GM19467 (cell line): ENCODE measurements around the gene RNPS1.

Experiments
- ATAC-seq: cut with Tn5 transposase; IDR thresholded peaks from one replicate; pipeline ENCODE4 v1.9.1; 2021; ENCODE audit warnings: mild to moderate bottlenecking, moderate library complexity; ENCODE audit not compliant: unreplicated experiment

RNPS1 gene

DNA sequence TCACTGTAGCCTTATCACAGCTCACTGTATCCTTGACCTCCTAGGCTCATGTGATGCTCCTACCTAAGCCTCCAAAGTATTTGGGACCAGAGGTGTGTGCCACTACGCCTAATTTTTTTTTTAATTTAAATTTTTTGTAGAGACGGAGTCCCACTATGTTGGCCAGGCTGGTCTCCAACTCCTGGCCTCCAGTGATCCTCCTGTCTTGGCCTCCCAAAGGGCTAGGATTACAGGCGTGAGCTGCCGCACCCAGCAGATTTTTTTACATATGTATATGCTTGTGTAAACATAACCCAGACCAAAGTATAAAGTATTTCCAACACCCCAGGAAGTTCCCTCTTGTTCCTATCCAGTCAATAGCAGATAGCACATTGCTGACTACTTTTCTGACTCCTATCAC is 51.6 kb downstream of the RNPS1 start:
- ATAC-seq = no peak

DNA sequence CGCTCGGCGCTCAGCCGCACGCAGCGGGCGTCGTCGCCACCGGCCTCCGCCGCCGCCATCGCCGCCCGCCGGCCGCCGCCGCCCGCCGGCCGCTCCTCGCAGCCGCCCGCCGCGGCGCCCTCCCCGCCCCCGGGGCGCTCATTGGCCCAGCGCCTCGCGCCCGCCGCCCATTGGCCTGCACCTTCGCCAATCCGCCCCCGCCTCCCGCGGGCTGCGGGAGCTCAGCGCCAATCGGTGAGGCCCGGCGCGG is 53.3 kb downstream of the RNPS1 start, which contains the start of gene PGP:
PGP (minus strand) TSS at position 122 of the 250 bp plus-strand sequence; CDS start at position 59, 63 bp downstream.
- ATAC-seq = peak; percentile 83

DNA sequence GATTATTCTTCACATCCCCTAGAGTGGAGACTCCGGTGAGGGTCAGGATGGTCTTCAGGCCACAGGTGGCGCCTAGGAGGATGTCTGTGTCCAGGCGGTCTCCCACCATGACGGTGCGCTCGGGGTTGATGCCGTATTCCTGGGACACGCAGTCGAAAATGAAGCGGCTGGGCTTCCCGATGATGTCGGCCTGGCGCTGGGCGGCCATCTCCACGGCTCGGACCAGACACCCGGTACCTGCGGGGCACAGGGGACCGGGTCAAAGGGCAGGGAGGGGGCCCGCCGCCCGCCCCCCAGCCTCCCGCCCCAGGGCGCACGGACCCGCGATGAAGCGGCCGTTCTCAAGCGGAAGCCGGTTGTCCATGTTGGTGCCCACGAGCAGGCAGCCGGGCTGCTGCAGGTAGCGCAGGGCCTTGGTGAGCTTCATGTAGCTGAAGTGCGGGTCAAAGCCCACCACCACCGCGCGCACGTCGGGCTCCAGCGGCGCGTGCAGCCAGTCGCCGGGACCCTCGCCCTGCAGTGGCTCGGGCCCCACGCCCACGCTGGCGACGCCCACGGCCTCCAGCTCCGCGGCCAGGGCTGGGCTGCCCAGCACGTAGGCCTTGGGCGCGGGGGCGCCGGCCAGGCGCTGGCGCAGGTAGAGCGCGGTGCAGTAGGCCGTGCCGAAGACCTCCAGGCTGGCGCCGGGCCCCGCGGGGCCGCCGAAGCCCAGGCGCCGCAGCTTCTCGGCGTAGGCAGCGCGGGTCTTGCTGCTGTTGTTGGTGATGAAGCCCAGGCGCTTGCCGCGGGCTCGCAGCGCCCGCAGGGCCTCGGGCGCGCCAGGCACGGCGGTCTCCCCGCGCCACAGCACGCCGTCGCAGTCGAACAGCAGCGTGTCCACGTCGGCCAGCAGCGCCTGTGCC is 53.9 kb downstream of the RNPS1 start:
- ATAC-seq = no peak

DNA sequence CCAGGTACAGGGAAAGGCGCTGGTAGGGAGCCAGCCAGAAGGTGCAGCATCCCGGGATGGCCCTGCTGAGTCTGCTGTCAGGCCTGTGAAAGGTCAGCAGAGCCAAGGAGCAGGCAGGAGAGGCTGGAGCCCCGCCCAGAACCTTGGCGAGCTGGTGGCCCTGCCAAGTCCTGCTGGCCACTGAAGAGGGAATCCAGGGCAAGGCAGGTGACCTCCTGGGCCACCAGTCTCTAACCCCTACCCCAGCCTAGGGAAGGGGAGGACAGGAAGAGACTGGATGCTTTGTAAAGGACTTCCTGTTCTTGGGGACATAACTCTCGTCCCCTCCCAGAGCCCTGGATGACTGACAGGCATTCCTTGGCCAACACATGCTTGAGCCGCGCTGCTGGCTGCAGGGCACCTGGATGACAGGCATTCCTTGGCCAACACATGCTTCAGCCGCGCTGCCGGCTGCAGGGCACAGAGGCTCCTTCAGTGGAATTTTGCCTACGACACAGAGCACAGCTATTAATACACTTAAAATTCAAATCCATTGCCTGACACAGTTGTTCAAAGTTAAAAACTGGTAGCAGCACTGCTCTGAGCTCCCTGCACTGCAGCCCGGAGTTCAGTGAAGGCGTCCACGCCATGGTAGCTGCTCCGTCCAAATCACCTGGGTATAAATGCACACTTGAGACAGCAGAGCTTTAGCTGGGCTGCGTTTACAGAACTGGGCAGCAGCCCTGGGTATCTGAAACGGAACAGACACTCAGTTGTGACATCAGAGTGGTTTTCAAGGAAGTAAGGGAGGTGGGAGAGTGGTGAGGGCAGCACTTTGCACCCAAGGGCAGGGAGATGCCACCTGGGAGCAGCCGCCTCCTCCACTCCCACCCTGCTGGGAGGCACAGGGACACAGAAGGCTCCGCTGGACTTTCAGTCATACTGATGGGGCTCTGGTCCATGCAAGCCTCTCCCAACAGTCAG is 55.3 kb downstream of the RNPS1 start:
- no peak for ATAC-seq

DNA sequence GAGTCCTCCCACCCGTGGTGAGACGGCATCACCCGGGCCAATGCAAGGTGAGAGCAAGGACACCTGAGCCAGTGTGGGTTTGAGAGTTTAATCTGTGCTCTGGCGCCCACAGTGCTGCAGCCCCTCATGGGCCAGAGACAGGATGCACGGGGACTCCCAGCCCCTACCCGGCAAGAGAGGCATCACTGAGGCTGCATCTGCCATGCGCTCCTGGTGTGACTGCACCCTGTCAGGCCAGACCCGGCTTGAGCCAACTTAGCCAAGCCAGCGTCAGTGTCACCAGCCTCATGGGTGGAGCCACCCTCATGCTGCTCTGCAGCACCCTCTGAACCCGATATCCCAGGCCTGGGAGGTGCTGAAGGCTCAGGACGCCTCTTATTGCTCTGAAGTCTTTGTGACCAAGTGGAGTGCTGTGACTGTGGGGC is 56.0 kb downstream of the RNPS1 start:
- no peak for ATAC-seq

DNA sequence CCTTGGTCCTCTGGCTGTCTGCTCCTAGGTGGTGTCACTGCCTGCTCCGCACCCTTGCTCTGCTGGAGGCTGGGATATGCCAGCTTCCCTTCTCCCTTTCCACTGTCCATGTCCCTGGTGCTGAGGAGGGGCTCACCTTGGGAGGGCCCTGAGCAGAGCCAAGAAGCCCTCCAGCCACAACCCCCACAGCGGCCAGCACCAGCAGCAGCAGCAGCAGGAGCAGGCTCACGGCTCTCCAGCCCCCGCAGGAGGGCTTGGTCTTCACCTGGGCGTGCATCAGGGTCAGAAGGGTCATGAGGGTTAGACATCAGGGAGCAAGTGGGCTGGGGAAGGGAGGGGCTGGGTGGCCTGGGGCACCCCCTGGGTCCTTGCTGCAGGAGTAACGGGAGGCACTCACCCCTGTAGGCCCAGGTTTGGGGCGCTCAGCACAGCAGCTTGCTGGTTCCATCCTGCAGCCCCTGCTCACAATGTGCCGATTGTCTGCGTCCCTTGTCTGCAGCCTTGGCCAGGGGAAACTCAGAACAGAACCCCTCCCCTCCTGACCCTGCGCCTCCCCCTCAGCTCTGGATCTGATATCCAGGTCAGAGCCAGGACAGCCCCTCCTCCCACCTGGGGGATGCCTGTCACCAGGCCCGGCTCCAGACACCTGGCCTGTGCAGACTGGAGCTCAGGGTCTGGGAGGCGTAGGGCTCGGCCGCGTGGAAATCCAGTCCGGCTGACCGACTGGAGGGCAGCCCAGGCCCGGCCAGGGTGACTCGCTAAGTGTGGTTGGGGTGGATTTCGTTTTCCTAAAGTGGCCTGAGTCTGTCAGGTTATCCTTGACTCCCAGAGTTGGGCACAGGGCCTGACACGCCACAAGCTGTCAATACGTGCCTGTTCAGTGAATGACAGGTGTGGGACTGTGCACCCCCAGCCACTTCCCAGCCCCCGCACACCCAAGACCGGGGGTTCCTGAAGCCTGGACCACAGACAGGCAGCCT is 57.2 kb downstream of the RNPS1 start, which contains the start of gene BRICD5:
BRICD5 (minus strand) TSS at position 478 of the 980 bp plus-strand sequence; CDS start at position 448, 30 bp downstream.
- ATAC-seq = no peak

DNA sequence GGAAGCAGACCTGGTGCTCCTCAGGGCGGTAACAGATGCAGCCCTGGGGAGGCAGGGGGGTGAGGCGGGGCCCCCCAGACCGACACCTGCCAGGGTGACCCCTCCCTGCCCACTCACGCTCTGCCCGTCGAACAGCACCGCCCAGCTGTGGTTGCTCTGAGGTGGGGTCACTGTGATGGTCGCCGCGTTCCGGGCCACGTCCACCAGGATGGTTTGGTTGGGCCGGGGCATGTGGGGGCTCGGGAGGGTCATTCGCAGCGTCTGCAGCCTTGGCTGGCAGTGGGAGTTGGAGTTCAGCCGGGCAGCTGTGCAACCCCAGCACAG is 58.0 kb downstream of the RNPS1 start:
- ATAC-seq = no peak

DNA sequence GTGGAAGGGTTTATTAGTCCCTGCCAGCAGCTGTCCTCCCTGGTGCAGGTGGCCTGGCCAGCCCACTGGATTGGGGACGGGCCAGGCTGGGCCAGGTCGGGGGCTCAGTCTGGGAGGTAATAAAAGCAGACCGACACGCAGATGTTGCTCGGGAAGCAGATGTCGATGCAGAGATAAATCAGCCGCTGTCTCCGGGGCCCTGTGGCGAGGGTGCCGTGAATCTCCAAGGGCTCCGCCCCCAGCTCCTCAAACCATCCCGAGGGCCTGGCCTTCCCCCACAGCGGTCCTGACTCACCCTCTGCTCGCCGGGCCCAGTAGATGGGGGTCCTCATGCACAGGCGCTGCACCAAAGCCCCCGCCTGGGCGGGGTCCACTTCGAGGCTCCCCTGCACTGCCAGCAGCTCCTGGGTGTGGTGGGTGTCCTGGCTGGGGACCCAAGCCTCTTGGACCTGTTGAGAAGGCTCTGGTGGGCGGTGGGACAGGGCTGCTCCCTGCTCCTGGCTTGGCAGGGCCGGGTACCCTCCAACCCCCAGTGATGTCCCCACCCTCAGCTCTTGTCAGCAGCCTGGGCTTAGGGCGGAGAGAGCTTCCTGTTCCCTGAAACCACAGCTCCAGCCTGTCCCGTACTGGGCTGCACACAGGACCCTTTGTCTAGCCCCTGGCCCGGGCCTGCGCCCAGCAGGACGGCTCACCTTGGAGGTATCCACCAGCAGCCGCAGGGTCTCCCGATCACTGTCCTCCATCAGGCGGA is 58.5 kb downstream of the RNPS1 start:
- no peak for ATAC-seq

DNA sequence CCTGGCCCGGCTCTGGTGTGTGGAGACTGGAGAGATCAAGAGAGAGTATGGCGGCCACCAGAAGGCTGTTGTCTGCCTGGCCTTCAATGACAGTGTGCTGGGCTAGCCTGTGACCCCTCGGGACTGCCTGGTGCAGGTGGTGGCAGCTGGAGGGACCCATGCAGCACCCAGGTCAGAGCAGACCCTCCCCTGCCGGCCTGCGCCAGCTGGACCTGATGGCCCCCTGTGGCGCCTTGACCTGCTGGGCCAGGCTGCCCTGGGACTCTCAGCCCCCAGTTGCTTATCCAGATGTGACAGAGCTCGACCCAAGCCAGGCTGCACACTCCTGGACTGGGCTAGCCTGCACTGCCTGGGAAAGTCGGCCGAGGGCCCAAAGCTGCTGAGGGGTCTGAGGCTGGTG is 59.2 kb downstream of the RNPS1 start:
- ATAC-seq = no peak

DNA sequence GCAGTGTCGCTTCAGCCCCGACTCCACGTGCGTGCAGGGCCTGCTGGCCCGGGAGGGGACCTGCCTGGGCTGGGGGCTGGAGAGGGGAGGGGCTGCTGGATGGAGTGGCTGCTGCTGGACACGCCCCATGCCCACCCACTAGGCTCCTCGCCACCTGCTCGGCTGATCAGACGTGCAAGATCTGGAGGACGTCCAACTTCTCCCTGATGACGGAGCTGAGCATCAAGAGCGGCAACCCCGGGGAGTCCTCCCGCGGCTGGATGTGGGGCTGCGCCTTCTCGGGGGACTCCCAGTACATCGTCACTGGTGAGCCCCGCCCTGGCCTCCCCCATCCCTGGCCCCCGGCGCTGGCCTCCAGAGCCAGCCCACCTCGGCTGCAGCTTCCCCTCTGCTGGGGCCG is 59.6 kb downstream of the RNPS1 start:
- ATAC-seq = no peak

DNA sequence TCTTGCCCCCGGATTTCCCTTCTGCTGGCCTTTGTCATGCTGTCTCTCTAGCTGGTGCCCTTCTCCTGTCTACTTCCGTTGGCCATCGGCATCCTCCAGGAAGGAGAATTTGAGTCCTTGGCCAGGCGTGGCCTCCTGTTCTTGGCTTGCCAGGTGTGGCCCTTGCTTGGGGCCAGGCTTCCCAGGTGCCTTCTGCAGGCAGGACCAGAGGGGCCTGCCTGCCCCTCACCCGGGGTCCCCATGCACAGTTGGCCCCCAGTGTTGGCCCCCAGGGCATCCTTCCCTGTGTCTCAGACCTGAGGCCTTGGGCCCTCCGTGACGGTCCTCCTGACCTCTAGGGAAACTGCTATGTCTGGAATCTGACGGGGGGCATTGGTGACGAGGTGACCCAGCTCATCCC is 60.1 kb downstream of the RNPS1 start:
- no peak for ATAC-seq

DNA sequence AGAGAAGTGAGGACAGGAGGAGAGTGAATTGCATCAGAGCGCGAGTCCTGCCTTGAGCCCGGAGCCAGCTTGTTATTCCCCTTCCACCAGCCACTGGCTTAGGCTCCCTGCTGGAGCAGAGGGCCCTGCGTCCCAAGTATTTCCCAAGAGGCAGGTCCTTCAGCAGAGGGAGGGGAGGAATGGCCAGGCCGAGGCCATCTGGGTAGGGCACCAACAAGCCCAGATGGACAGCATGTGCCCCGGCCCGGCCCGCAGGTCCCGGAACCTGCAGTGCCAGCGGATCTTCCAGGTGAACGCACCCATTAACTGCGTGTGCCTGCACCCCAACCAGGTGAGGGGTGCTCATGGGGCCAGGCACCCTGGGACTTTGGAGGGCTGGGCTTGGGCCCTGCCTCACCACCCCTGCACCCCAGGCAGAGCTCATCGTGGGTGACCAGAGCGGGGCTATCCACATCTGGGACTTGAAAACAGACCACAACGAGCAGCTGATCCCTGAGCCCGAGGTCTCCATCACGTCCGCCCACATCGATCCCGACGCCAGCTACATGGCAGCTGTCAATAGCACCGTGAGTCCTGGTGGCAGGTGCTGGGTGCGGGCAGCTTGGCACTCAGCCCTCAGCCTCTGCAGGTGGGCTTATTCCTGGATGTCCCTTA is 61.0 kb downstream of the RNPS1 start:
- no peak for ATAC-seq

DNA sequence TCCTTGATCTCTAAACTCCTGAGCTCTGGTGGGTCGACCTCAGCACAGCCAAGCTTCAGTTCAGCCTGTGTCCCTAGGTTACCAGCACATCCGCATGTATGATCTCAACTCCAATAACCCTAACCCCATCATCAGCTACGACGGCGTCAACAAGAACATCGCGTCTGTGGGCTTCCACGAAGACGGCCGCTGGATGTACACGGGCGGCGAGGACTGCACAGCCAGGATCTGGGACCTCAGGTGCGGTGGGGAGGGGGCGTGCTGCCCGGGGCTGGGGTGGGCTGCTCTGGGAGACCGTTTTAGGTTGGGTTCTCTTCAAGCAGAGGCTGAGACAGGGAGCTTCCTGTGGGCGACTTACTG is 61.5 kb downstream of the RNPS1 start:
- ATAC-seq = no peak

DNA sequence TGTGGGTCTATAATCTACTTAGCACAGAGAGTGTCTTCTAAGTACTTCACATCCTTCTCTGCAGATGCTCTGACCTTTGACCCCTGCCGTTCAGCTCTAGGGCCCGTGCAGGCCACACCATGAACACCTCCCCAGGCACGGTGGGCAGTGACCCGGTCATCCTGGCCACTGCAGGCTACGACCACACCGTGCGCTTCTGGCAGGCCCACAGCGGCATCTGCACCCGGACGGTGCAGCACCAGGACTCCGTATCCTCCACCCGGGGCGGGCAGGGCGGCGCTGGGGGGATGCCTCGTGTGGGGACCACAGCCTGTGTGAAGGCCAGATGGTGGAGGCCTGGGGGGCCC is 62.0 kb downstream of the RNPS1 start:
- peak; percentile 4 for ATAC-seq

DNA sequence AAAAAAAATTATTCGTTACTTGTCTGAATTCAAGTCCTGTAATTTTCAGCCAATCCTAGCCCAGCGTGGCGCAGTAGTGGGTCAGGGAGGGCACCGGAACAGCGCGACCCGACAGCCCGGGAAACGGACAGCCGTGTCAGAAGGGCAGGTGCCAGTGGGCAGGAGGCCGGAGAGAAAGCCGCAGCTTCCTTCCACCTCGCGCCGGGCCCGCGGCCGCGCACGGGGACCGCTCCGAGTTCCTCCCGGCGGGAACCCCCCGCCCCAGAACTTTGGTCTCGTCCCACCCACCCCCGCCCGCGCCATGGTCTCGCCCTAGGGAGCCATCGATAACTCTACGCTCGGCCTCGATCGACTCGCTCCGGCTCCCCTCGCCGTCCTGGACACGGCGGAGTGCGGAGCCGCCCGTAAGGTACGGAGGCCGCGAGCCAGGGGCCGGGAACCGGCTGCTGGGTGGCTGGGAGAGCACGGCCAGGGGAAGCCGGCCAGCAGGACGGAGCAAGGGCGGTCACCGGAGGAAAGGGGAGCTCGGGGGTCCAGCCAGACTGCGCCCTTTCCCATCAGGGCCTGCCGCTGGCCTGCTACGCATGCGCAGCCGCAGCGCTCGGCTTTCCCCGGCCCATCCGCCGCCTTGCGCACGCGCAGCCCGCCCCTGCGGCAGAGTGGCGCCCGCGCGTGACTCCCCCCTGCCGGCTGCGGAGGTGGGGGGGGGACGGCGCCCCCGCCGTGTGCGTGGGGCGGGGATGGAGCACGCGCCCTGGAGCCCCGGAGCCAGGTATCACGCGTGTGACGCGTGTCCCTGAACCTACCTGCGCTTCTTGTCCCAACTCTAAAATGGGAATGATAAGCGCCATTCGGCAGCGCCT is 62.6 kb downstream of the RNPS1 start, which contains the start of gene MLST8:
MLST8 (plus strand) TSS at position 351 of the 863 bp plus-strand sequence. CDS start 632 bp downstream, outside the sequence.
- peak; percentile 65 for ATAC-seq

DNA sequence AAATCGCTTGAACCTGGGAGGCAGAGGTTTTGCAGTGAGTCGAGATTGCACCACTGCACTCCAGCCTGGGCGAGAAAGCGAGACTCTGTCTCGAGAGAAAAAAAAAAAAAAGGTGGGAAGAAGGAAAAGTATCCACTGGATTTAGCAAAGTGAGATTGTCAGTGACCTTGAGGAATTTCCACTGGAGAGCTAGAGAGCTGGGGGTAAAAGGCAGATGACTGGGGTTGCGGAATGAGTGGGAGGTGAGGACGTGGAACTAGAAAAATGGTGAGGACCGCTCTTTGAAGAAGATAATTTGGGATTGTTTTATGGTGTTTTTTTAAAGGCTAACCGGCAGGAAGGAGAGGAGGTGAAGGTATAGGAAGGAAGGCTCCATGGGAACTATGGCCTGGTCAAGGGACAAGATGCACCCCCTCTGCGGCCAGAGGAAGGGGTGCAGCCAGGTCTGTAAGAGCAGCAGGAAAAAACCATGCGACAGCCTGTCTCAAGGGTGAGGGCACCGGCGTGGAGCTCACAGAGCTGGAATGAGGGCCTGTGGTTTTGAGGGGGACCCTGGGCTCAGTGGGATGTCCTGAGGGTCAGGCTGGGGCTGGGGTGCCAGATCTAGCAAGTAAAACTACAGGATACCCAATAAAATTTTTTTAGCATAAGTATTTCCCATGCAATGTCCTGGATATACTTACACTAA is 63.4 kb downstream of the RNPS1 start:
- no peak for ATAC-seq
